Astrocyte (in vitro differentiated cells and primary cell): ENCODE data around the gene CNKSR1. TPM values are rescaled to one million over a fixed set of nuclear protein-coding genes. Genes with fewer than 3 reads are reported as not detected.

Experiments used
- DNase-seq: peaks from one replicate; pipeline ENCODE4 v3.0.0-alpha.2; 2010; ENCODE audit warnings: low read depth
- FAIRE-seq: peaks from 2 replicates; lab custom pipeline; 2011; peaks lifted over from hg19 to GRCh38; lab: Jason Lieb, UNC
- H2AFZ ChIP-seq: 2 replicates; pipeline ENCODE4 v1.6.0; 2012; ENCODE audit warnings: low read depth, low read length, inconsistent platforms
- H3K27ac ChIP-seq: 2 replicates; pipeline ENCODE4 v1.5.1; 2011; ENCODE audit warnings: low read depth, low read length, inconsistent platforms
- H3K27me3 ChIP-seq: 2 replicates; pipeline ENCODE4 v1.6.0; 2011; ENCODE audit warnings: low read length, inconsistent platforms; ENCODE audit not compliant: insufficient read depth
- H3K36me3 ChIP-seq: 2 replicates; pipeline ENCODE4 v1.5.1; 2011; ENCODE audit warnings: low read length, inconsistent platforms; ENCODE audit not compliant: insufficient read depth
- H3K4me1 ChIP-seq: 2 replicates; pipeline ENCODE4 v1.5.1; 2011; ENCODE audit warnings: low read length, inconsistent platforms; ENCODE audit not compliant: insufficient read depth
- H3K4me2 ChIP-seq: 2 replicates; pipeline ENCODE4 v1.6.0; 2012; ENCODE audit warnings: low read length, inconsistent platforms
- H3K4me3 ChIP-seq: 2 replicates; pipeline ENCODE4 v1.5.1; 2011; ENCODE audit warnings: low read depth, mild to moderate bottlenecking, low read length, inconsistent platforms; ENCODE audit not compliant: insufficient read depth
- H3K79me2 ChIP-seq: 2 replicates; pipeline ENCODE4 v1.6.0; 2012; ENCODE audit warnings: mild to moderate bottlenecking, low read length, inconsistent platforms; ENCODE audit not compliant: insufficient read depth
- H3K9ac ChIP-seq: 2 replicates; pipeline ENCODE4 v1.6.0; 2012; ENCODE audit warnings: mild to moderate bottlenecking, low read length, inconsistent platforms
- H3K9me3 ChIP-seq: 2 replicates; pipeline ENCODE4 v1.5.1; 2012; ENCODE audit warnings: low read depth, mild to moderate bottlenecking, low read length, inconsistent platforms; ENCODE audit not compliant: insufficient read depth
- H4K20me1 ChIP-seq: 2 replicates; pipeline ENCODE4 v1.6.0; 2012; ENCODE audit warnings: low read length, inconsistent platforms; ENCODE audit not compliant: insufficient read depth
- H3K27ac Mint-ChIP-seq: one replicate; pipeline ENCODE4 v1.8.0; 2021; ENCODE audit warnings: mild to moderate bottlenecking, mixed read lengths; ENCODE audit not compliant: unreplicated experiment
- H3K27me3 Mint-ChIP-seq: one replicate; pipeline ENCODE4 v1.8.0; 2021; ENCODE audit warnings: low read depth, mixed read lengths; ENCODE audit not compliant: unreplicated experiment
- H3K36me3 Mint-ChIP-seq: one replicate; pipeline ENCODE4 v1.8.0; 2021; ENCODE audit warnings: low read depth, mixed read lengths; ENCODE audit not compliant: unreplicated experiment
- H3K4me1 Mint-ChIP-seq: one replicate; pipeline ENCODE4 v1.8.0; 2021; ENCODE audit warnings: low read depth, mixed read lengths; ENCODE audit not compliant: unreplicated experiment
- H3K4me3 Mint-ChIP-seq: one replicate; pipeline ENCODE4 v1.8.0; 2021; ENCODE audit warnings: mild to moderate bottlenecking, moderate library complexity, mixed read lengths; ENCODE audit not compliant: unreplicated experiment
- H3K9me3 Mint-ChIP-seq: one replicate; pipeline ENCODE4 v1.8.0; 2021; ENCODE audit warnings: mild to moderate bottlenecking, mixed read lengths; ENCODE audit not compliant: unreplicated experiment
- CTCF ChIP-seq: IDR thresholded peaks from 2 replicates; pipeline ENCODE4 v1.5.1; 2011; ENCODE audit warnings: low read depth, mild to moderate bottlenecking, inconsistent platforms, low read length, moderate library complexity; ENCODE audit not compliant: insufficient read depth
- EZH2 ChIP-seq: IDR thresholded peaks from 2 replicates; pipeline ENCODE4 v1.6.1; 2012; ENCODE audit warnings: mild to moderate bottlenecking, low read length, inconsistent platforms; ENCODE audit not compliant: insufficient read depth
- total RNA-seq: library from RNA; stranded (reverse); gene quantifications from 2 replicates; pipeline ENCODE4 v1.2.1, GENCODE V29; 2021

CNKSR1 gene
- total RNA-seq, 1 donor from 2014 or later, result 5.0 TPM

- Histone ChIP-seq H4K20me1 (no peaks in the 10 kb centered on the region), H3K79me2 (no peaks in the 10 kb centered on the region), H3K4me1 (peaks cover 9% of the 10 kb centered on the region), H3K4me3 (no peak overlapping the region), H3K9me3 (no peaks in the 10 kb centered on the region), H3K27me3 (peaks cover 6% of the 10 kb centered on the region), H3K9ac (no peak overlapping the region), H3K36me3 (no peaks in the 10 kb centered on the region), H2AFZ (no peak overlapping the region), H3K4me2 (no peak overlapping the region), H3K27ac (no peak overlapping the region)
- Mint-ChIP-seq H3K4me3 (no peak overlapping the region), H3K36me3 (no peaks in the 10 kb centered on the region), H3K27me3 (peaks cover 41% of the 10 kb centered on the region), H3K9me3 (peaks cover 3% of the 10 kb centered on the region), H3K4me1 (peaks cover 5% of the 10 kb centered on the region), H3K27ac (no peak overlapping the region)
- no peak for TF ChIP-seq EZH2
- no peak for TF ChIP-seq CTCF
- FAIRE-seq (no peak), DNase-seq (no peak)
Measured at GRCh38 chr1:26220199-26220912, 43.1 kb downstream of the CNKSR1 start.

- Histone ChIP-seq H3K79me2 (no peaks in the 10 kb centered on the region), H3K4me3 (no peak overlapping the region), H4K20me1 (no peaks in the 10 kb centered on the region), H2AFZ (no peak overlapping the region), H3K4me1 (peaks cover 14% of the 10 kb centered on the region), H3K27me3 (peaks cover 6% of the 10 kb centered on the region), H3K4me2 (no peak overlapping the region), H3K27ac (no peak overlapping the region), H3K36me3 (no peaks in the 10 kb centered on the region), H3K9ac (no peak overlapping the region), H3K9me3 (no peaks in the 10 kb centered on the region)
- Mint-ChIP-seq H3K4me1 (peaks cover 5% of the 10 kb centered on the region), H3K27me3 (peaks cover 43% of the 10 kb centered on the region), H3K4me3 (no peak overlapping the region), H3K9me3 (peaks cover 6% of the 10 kb centered on the region), H3K27ac (no peak overlapping the region), H3K36me3 (peaks cover 3% of the 10 kb centered on the region)
- TF ChIP-seq CTCF (no peak), EZH2 (no peak)
- DNase-seq (no peak), FAIRE-seq (no peak)
Measured at GRCh38 chr1:26221094-26221493, 43.8 kb downstream of the CNKSR1 start.

- H3K9ac ChIP-seq, result no peak overlapping the region
- no peak for DNase-seq
- H3K36me3 Mint-ChIP-seq, result peaks cover 3% of the 10 kb centered on the region
- peak overlapping the region; percentile 89 for H2AFZ ChIP-seq
- no peak for FAIRE-seq
- H3K4me1 Mint-ChIP-seq, result peaks cover 5% of the 10 kb centered on the region
- H3K4me2 ChIP-seq, result peak overlapping the region; percentile 86
- no peaks in the 10 kb centered on the region for H3K9me3 ChIP-seq
- peaks cover 6% of the 10 kb centered on the region for H3K27me3 ChIP-seq
- no peaks in the 10 kb centered on the region for H4K20me1 ChIP-seq
- peaks cover 50% of the 10 kb centered on the region for H3K27me3 Mint-ChIP-seq
- H3K27ac ChIP-seq, result no peak overlapping the region
- H3K36me3 ChIP-seq, result no peaks in the 10 kb centered on the region
- H3K4me1 ChIP-seq, result peaks cover 14% of the 10 kb centered on the region
- peak overlapping the region; percentile 55 for H3K4me3 ChIP-seq
- peak overlapping the region; percentile 50 for H3K4me3 Mint-ChIP-seq
- H3K27ac Mint-ChIP-seq, result no peak overlapping the region
- peaks cover 6% of the 10 kb centered on the region for H3K9me3 Mint-ChIP-seq
- TF ChIP-seq CTCF, result no peak
- no peak for TF ChIP-seq EZH2
- H3K79me2 ChIP-seq, result no peaks in the 10 kb centered on the region
Measured at GRCh38 chr1:26224606-26225005, 47.3 kb downstream of the CNKSR1 start.
